ENCODE data around the gene TMEM45B. TPM values are rescaled to one million over a fixed set of nuclear protein-coding genes. Genes with fewer than 3 reads are reported as not detected.

TMEM45B gene
- total and polyA plus RNA-seq, 2 of the 13 experiments (the other 11 are each of a cell fraction or from before 2014, with no cell fraction given) = 29.1 to 181 TPM

- TF ChIP-seq MYPOP (CRISPR knock-in tag; IDR thresholded peaks at IDR 0.05) (no peak; the same call in 1 of the 2 replicates), TRIM24 (CRISPR knock-in tag; IDR thresholded peaks at IDR 0.05) (no peak), ZNF33A (CRISPR knock-in tag; IDR thresholded peaks at IDR 0.05; ENCODE audit: borderline replicate concordance) (no peak), HNF1A (IDR thresholded peaks at IDR 0.05; ENCODE audit: low read depth) (no peak), HNF1A (CRISPR knock-in tag; IDR thresholded peaks at IDR 0.05; ENCODE audit: borderline replicate concordance) (no peak), ZFP36L1 (CRISPR knock-in tag; IDR thresholded peaks at IDR 0.05) (no peak), ZNF235 (CRISPR knock-in tag; IDR thresholded peaks at IDR 0.05; ENCODE audit: borderline replicate concordance) (no peak), SIN3A (IDR thresholded peaks at IDR 0.05; ENCODE audit: borderline replicate concordance, low read depth, low read length) (no peak), HDAC2 (CRISPR knock-in tag; IDR thresholded peaks at IDR 0.05) (0 out of 2 replicates have a peak, but pooled peaks have one; percentile 16), ZNF773 (CRISPR knock-in tag; IDR thresholded peaks at IDR 0.05; ENCODE audit: borderline replicate concordance) (no peak), NBN (conservative IDR thresholded peaks at IDR 0.05) (no peak), ARID2 (CRISPR knock-in tag; IDR thresholded peaks at IDR 0.05; ENCODE audit: borderline replicate concordance) (peak; percentile 28; the same call in 1 of the 2 replicates), ZFYVE20 (CRISPR knock-in tag; IDR thresholded peaks at IDR 0.05; ENCODE audit: borderline replicate concordance, low read depth) (no peak), SNAPC5 (CRISPR knock-in tag; IDR thresholded peaks at IDR 0.05; ENCODE audit: borderline replicate concordance) (no peak), ZNF589 (CRISPR knock-in tag; conservative IDR thresholded peaks at IDR 0.05) (no peak), ZNF343 (CRISPR knock-in tag; IDR thresholded peaks at IDR 0.05) (0 out of 2 replicates have a peak, but pooled peaks have one; percentile 39)
- TF ChIP-seq, protein P1, sequence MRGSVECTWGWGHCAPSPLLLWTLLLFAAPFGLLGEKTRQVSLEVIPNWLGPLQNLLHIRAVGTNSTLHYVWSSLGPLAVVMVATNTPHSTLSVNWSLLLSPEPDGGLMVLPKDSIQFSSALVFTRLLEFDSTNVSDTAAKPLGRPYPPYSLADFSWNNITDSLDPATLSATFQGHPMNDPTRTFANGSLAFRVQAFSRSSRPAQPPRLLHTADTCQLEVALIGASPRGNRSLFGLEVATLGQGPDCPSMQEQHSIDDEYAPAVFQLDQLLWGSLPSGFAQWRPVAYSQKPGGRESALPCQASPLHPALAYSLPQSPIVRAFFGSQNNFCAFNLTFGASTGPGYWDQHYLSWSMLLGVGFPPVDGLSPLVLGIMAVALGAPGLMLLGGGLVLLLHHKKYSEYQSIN (CRISPR knock-in tag; IDR thresholded peaks at IDR 0.05; ENCODE audit: borderline replicate concordance) = no peak
- TF ChIP-seq, protein P2, sequence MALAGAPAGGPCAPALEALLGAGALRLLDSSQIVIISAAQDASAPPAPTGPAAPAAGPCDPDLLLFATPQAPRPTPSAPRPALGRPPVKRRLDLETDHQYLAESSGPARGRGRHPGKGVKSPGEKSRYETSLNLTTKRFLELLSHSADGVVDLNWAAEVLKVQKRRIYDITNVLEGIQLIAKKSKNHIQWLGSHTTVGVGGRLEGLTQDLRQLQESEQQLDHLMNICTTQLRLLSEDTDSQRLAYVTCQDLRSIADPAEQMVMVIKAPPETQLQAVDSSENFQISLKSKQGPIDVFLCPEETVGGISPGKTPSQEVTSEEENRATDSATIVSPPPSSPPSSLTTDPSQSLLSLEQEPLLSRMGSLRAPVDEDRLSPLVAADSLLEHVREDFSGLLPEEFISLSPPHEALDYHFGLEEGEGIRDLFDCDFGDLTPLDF (CRISPR knock-in tag; IDR thresholded peaks at IDR 0.05) = no peak
- TF ChIP-seq, protein P3, sequence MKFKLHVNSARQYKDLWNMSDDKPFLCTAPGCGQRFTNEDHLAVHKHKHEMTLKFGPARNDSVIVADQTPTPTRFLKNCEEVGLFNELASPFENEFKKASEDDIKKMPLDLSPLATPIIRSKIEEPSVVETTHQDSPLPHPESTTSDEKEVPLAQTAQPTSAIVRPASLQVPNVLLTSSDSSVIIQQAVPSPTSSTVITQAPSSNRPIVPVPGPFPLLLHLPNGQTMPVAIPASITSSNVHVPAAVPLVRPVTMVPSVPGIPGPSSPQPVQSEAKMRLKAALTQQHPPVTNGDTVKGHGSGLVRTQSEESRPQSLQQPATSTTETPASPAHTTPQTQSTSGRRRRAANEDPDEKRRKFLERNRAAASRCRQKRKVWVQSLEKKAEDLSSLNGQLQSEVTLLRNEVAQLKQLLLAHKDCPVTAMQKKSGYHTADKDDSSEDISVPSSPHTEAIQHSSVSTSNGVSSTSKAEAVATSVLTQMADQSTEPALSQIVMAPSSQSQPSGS (CRISPR knock-in tag; IDR thresholded peaks at IDR 0.05) = no peak
Measured at GRCh38 chr11:129815596-129816461, at the start of gene TMEM45B (continued).
